H7 (cell line): Measurements from ENCODE around the gene PRR12. TPM values are rescaled to one million over a fixed set of nuclear protein-coding genes. Genes with fewer than 3 reads are reported as not detected.
"Not testable (repeated sequence)": the region's sequence is repeated elsewhere in the genome, so short reads cannot be mapped to it uniquely, and the experiment has no call there.

Source experiments
- DNase-seq: peaks from one replicate; pipeline ENCODE4 v3.0.0; 2012
- H3K27me3 ChIP-seq: 2 replicates; pipeline ENCODE4 v1.6.0; 2011; ENCODE audit warnings: mild to moderate bottlenecking, low read length; ENCODE audit not compliant: control insufficient read depth, insufficient read depth
- H3K36me3 ChIP-seq: replicated peaks from 2 replicates; pipeline ENCODE4 v1.5.1; 2011; ENCODE audit warnings: low read length; ENCODE audit not compliant: control insufficient read depth, insufficient read depth
- H3K4me3 ChIP-seq: 2 replicates; pipeline ENCODE4 v1.5.1; 2011; ENCODE audit warnings: low read depth, mild to moderate bottlenecking, control low read depth, low read length, moderate library complexity; ENCODE audit not compliant: insufficient read depth
- total RNA-seq: library from RNA; depleted of rRNA; stranded (reverse); fragments of >200 nt; shearing (Covaris generic); gene quantifications from 2 replicates; pipeline ENCODE4 v1.2.3, GENCODE V29; 2014

PRR12 gene
- total RNA-seq, 1 experiment from 2014 or later: 8.2 TPM

GRCh38 chr19:49613374-49613773 lies 22.4 kb downstream of the PRR12 start:
- Histone ChIP-seq H3K36me3 (peaks cover 34% of the 10 kb centered on the region), H3K27me3 (no peaks in the 10 kb centered on the region), H3K4me3 (no peak overlapping the region)
- peak; percentile 33 for DNase-seq

GRCh38 chr19:49614096-49614833 lies 23.3 kb downstream of the PRR12 start:
- Histone ChIP-seq H3K36me3 (peaks cover 33% of the 10 kb centered on the region), H3K27me3 (no peaks in the 10 kb centered on the region), H3K4me3 (no peak overlapping the region)
- peak; percentile 60 for DNase-seq

- peaks cover 36% of the 10 kb centered on the region for H3K36me3 ChIP-seq
- no peaks in the 10 kb centered on the region for H3K27me3 ChIP-seq
- no peak overlapping the region for H3K4me3 ChIP-seq
- DNase-seq: no peak
These were observed 24.9 kb downstream of the PRR12 start for GRCh38 chr19:49615861-49616260.

- Histone ChIP-seq H3K36me3 (peaks cover 35% of the 10 kb centered on the region), H3K27me3 (no peaks in the 10 kb centered on the region), H3K4me3 (no peak overlapping the region)
- DNase-seq: no peak
These were observed 25.6 kb downstream of the PRR12 start for GRCh38 chr19:49616532-49616931.

- H3K4me3 ChIP-seq: no peak overlapping the region
- H3K36me3 ChIP-seq: peaks cover 38% of the 10 kb centered on the region
These were observed 26.0 kb downstream of the PRR12 start for GRCh38 chr19:49616945-49617344.

GRCh38 chr19:49617860-49618259 lies 26.9 kb downstream of the PRR12 start:
- H3K27me3 ChIP-seq, H3K4me3 ChIP-seq, DNase-seq: not testable (repeated sequence)
- peaks cover 38% of the 10 kb centered on the region for H3K36me3 ChIP-seq

More at GRCh38 chr19:49616945-49617344, 26.0 kb downstream of the PRR12 start:
- no peaks in the 10 kb centered on the region for H3K27me3 ChIP-seq
- DNase-seq: no peak

- peak; percentile 77 for DNase-seq
- no peaks in the 10 kb centered on the region for H3K27me3 ChIP-seq
- H3K36me3 ChIP-seq: peaks cover 14% of the 10 kb centered on the region
- H3K4me3 ChIP-seq: no peak overlapping the region
These were observed 34.3 kb downstream of the PRR12 start for GRCh38 chr19:49624967-49625910.

GRCh38 chr19:49626226-49626625 lies 35.2 kb downstream of the PRR12 start:
- DNase-seq: no peak
- Histone ChIP-seq H3K36me3 (peaks cover 13% of the 10 kb centered on the region), H3K4me3 (no peak overlapping the region), H3K27me3 (no peaks in the 10 kb centered on the region)

- no peak for DNase-seq
- Histone ChIP-seq H3K4me3 (no peak overlapping the region), H3K27me3 (no peaks in the 10 kb centered on the region)
These were observed 38.7 kb downstream of the PRR12 start for GRCh38 chr19:49629659-49630058.

GRCh38 chr19:49631014-49631588 lies 40.1 kb downstream of the PRR12 start:
- H3K27me3 ChIP-seq: no peaks in the 10 kb centered on the region
- peaks cover 9% of the 10 kb centered on the region for H3K36me3 ChIP-seq
- DNase-seq: peak; percentile 49
- no peak overlapping the region for H3K4me3 ChIP-seq

More at GRCh38 chr19:49629659-49630058, 38.7 kb downstream of the PRR12 start:
- H3K36me3 ChIP-seq: peaks cover 9% of the 10 kb centered on the region

- Histone ChIP-seq H3K27me3 (no peaks in the 10 kb centered on the region), H3K4me3 (no peak overlapping the region), H3K36me3 (peaks cover 4% of the 10 kb centered on the region)
- no peak for DNase-seq
These were observed 40.7 kb downstream of the PRR12 start for GRCh38 chr19:49631610-49632192.

GRCh38 chr19:49632576-49632975 lies 41.6 kb downstream of the PRR12 start:
- no peak for DNase-seq

GRCh38 chr19:49633273-49633672 lies 42.3 kb downstream of the PRR12 start:
- DNase-seq, H3K27me3 ChIP-seq, H3K36me3 ChIP-seq, H3K4me3 ChIP-seq: not testable (repeated sequence)

More at GRCh38 chr19:49632576-49632975, 41.6 kb downstream of the PRR12 start:
- no peaks in the 10 kb centered on the region for H3K27me3 ChIP-seq
- peaks cover 1% of the 10 kb centered on the region for H3K36me3 ChIP-seq
- H3K4me3 ChIP-seq: no peak overlapping the region

GRCh38 chr19:49635530-49636232 lies 44.7 kb downstream of the PRR12 start:
- peak; percentile 65 for DNase-seq
- no peaks in the 10 kb centered on the region for H3K36me3 ChIP-seq
- no peaks in the 10 kb centered on the region for H3K27me3 ChIP-seq
- no peak overlapping the region for H3K4me3 ChIP-seq
